Smooth muscle cell (in vitro differentiated cells): ENCODE data around the gene EIF3F. TPM values are rescaled to one million over a fixed set of nuclear protein-coding genes. Genes with fewer than 3 reads are reported as not detected.

ENCODE experiments used
- DNase-seq: peaks from one replicate; lab custom pipeline; 2025; ENCODE audit not compliant: unreplicated experiment; lab: John Stamatoyannopoulos, UW
- H2AFZ ChIP-seq: fragments of 200-600 bp; sonication (generic); 2 replicates; pipeline ENCODE4 v1.6.0; 2016; ENCODE audit warnings: antibody characterized with exemption, low read depth, mild to moderate bottlenecking
- H3F3A ChIP-seq: fragments of 200-600 bp; sonication (generic); 2 replicates; pipeline ENCODE4 v1.6.0; 2017; ENCODE audit warnings: antibody characterized with exemption, low read depth
- H3K27ac ChIP-seq: fragments of 200-600 bp; sonication (generic); 2 replicates; pipeline ENCODE4 v1.5.1; 2016; ENCODE audit warnings: low read depth, mild to moderate bottlenecking
- H3K27me3 ChIP-seq: fragments of 200-600 bp; sonication (generic); 2 replicates; pipeline ENCODE4 v1.6.1; 2016; ENCODE audit warnings: low read depth, mild to moderate bottlenecking
- H3K36me3 ChIP-seq: fragments of 200-600 bp; sonication (generic); 2 replicates; pipeline ENCODE4 v1.5.1; 2016; ENCODE audit warnings: low read depth
- H3K4me1 ChIP-seq: fragments of 200-600 bp; sonication (generic); 2 replicates; pipeline ENCODE4 v1.5.1; 2016; ENCODE audit warnings: low read depth
- H3K4me2 ChIP-seq: fragments of 200-600 bp; sonication (generic); 2 replicates; pipeline ENCODE4 v1.6.0; 2016; ENCODE audit warnings: mild to moderate bottlenecking
- H3K4me3 ChIP-seq: fragments of 200-600 bp; sonication (generic); 2 replicates; pipeline ENCODE4 v1.5.1; 2016; ENCODE audit warnings: mild to moderate bottlenecking
- H3K79me2 ChIP-seq: fragments of 200-600 bp; sonication (generic); 2 replicates; pipeline ENCODE4 v1.6.0; 2016; ENCODE audit warnings: low read depth, mild to moderate bottlenecking
- H3K9ac ChIP-seq: fragments of 200-600 bp; sonication (generic); 2 replicates; pipeline ENCODE4 v1.6.0; 2016; ENCODE audit warnings: low read depth
- H3K9me3 ChIP-seq: fragments of 200-600 bp; sonication (generic); replicated peaks from 2 replicates; pipeline ENCODE4 v1.5.1; 2016; ENCODE audit warnings: low read depth
- H4K20me1 ChIP-seq: fragments of 200-600 bp; sonication (generic); 2 replicates; pipeline ENCODE4 v1.6.0; 2016; ENCODE audit warnings: low read depth
- CTCF ChIP-seq: fragments of 200-600 bp; sonication (generic); IDR thresholded peaks from 2 replicates; pipeline ENCODE4 v1.5.1; 2017; ENCODE audit warnings: borderline replicate concordance, mild to moderate bottlenecking, antibody characterized with exemption; ENCODE audit not compliant: insufficient read depth, poor library complexity, severe bottlenecking
- WGBS: methylation state at CpG from one replicate; pipeline ENCODE4 v1.1.7; 2016; ENCODE audit warnings: low lambda C conversion rate; 5-methylcytosine and 5-hydroxymethylcytosine counted together
- polyA plus RNA-seq: library from polyadenylated mRNA; unstranded; fragments of >200 nt; fragmentation: Nextera tagmentation; extraction: Ambion mirVana; gene quantifications from 2 replicates; pipeline ENCODE4 v1.2.1, GENCODE V29; 2016
- total RNA-seq: library from RNA; depleted of rRNA; stranded (reverse); fragments of >200 nt; gene quantifications from 2 replicates; pipeline ENCODE4 v1.2.3, GENCODE V29; 2014

The EIF3F gene
- total and polyA plus RNA-seq, 2 experiments from 2014 or later: 148 to 199 TPM

GRCh38 chr11:8039530-8040260 lies 52.6 kb downstream of the EIF3F start:
- no peak for TF ChIP-seq CTCF
- DNase-seq: no peak

GRCh38 chr11:8040261-8040920 lies 53.3 kb downstream of the EIF3F start:
- H3K79me2 ChIP-seq: no peaks in the 10 kb centered on the region
- no peaks in the 10 kb centered on the region for H4K20me1 ChIP-seq
- H3K36me3 ChIP-seq: no peaks in the 10 kb centered on the region
- H3K27ac ChIP-seq: no peak overlapping the region
- no peak overlapping the region for H2AFZ ChIP-seq
- no peaks in the 10 kb centered on the region for H3K4me1 ChIP-seq
- no peak overlapping the region for H3K4me2 ChIP-seq
- DNase-seq: no peak
- peaks cover 15% of the 10 kb centered on the region for H3K27me3 ChIP-seq
- no peak overlapping the region for H3K9ac ChIP-seq
- no peak for TF ChIP-seq CTCF
- no peaks in the 10 kb centered on the region for H3F3A ChIP-seq
- no peaks in the 10 kb centered on the region for H3K9me3 ChIP-seq
- H3K4me3 ChIP-seq: no peak overlapping the region
- WGBS: 75% methylated on average over 4 of the region's 4 CpGs

More at GRCh38 chr11:8039530-8040260, 52.6 kb downstream of the EIF3F start:
- Histone ChIP-seq H3K36me3 (no peaks in the 10 kb centered on the region), H4K20me1 (no peaks in the 10 kb centered on the region), H3K79me2 (no peaks in the 10 kb centered on the region), H3K27me3 (peaks cover 14% of the 10 kb centered on the region), H3K27ac (no peak overlapping the region), H3K4me2 (no peak overlapping the region), H3K4me1 (no peaks in the 10 kb centered on the region), H3F3A (no peaks in the 10 kb centered on the region), H3K4me3 (no peak overlapping the region), H2AFZ (no peak overlapping the region), H3K9me3 (no peaks in the 10 kb centered on the region), H3K9ac (no peak overlapping the region)
- 97% methylated on average over 10 of the region's 10 CpGs for WGBS

GRCh38 chr11:8040921-8041285 lies 53.8 kb downstream of the EIF3F start:
- Histone ChIP-seq H3K4me1 (no peaks in the 10 kb centered on the region), H3K4me2 (no peak overlapping the region), H3F3A (no peaks in the 10 kb centered on the region), H3K9me3 (no peaks in the 10 kb centered on the region), H3K27ac (no peak overlapping the region), H2AFZ (no peak overlapping the region), H4K20me1 (no peaks in the 10 kb centered on the region), H3K4me3 (no peak overlapping the region), H3K9ac (no peak overlapping the region), H3K79me2 (no peaks in the 10 kb centered on the region), H3K27me3 (peaks cover 15% of the 10 kb centered on the region), H3K36me3 (no peaks in the 10 kb centered on the region)
- no peak for DNase-seq
- WGBS: 95% methylated on average over 2 of the region's 2 CpGs
- TF ChIP-seq CTCF: no peak
